Brain pericyte (primary cell): ENCODE measurements around the gene DDX59.

Experiments
- DNase-seq: peaks from one replicate; pipeline ENCODE4 v3.0.0-alpha.2; 2012; ENCODE audit warnings: low read depth, low spot score

The DDX59 gene

GRCh38 chr1:200671235-200671786 is 1.6 kb upstream of the DDX59 start:
- no peak for DNase-seq

GRCh38 chr1:200670242-200671118 is 773 bp upstream of the DDX59 start:
- no peak for DNase-seq

GRCh38 chr1:200668514-200669313 is 993 bp downstream of the DDX59 start:
- DNase-seq = no peak

- DNase-seq = no peak
These were observed 3.4 kb downstream of the DDX59 start for GRCh38 chr1:200666309-200666708.

GRCh38 chr1:200665861-200666260 is 3.8 kb downstream of the DDX59 start:
- no peak for DNase-seq

GRCh38 chr1:200660719-200661118 is 9.0 kb downstream of the DDX59 start:
- no peak for DNase-seq

- DNase-seq = no peak
These were observed 10.4 kb downstream of the DDX59 start for GRCh38 chr1:200659269-200659668.

- DNase-seq = no peak
These were observed 11.5 kb downstream of the DDX59 start for GRCh38 chr1:200658037-200658818.

GRCh38 chr1:200654660-200655059 is 15.0 kb downstream of the DDX59 start:
- DNase-seq = no peak

- no peak for DNase-seq
These were observed 16.7 kb downstream of the DDX59 start for GRCh38 chr1:200653022-200653462.

GRCh38 chr1:200652378-200652777 is 17.3 kb downstream of the DDX59 start:
- no peak for DNase-seq

- no peak for DNase-seq
These were observed 23.2 kb downstream of the DDX59 start for GRCh38 chr1:200646515-200646914.

GRCh38 chr1:200644021-200644420 is 25.7 kb downstream of the DDX59 start:
- DNase-seq = no peak

- no peak for DNase-seq
These were observed 27.2 kb downstream of the DDX59 start for GRCh38 chr1:200642481-200642880.

- DNase-seq = no peak
These were observed 28.7 kb downstream of the DDX59 start for GRCh38 chr1:200640963-200641401.

- no peak for DNase-seq
These were observed 29.2 kb downstream of the DDX59 start for GRCh38 chr1:200640373-200640962.

- DNase-seq = no peak
These were observed 31.6 kb downstream of the DDX59 start for GRCh38 chr1:200638073-200638472.

GRCh38 chr1:200636681-200637080 is 33.0 kb downstream of the DDX59 start:
- no peak for DNase-seq

- DNase-seq = no peak
These were observed 35.2 kb downstream of the DDX59 start for GRCh38 chr1:200634261-200635122.

GRCh38 chr1:200631375-200631774 is 38.3 kb downstream of the DDX59 start:
- no peak for DNase-seq
